OCI-LY3 (cell line): ENCODE results near the gene BRCA1.
"Not testable (repeated sequence)": the region's sequence is repeated elsewhere in the genome, so short reads cannot be mapped to it uniquely, and the experiment has no call there.

ENCODE experiments used
- EZH2phosphoT487 ChIP-seq: fragments of 200-600 bp; shearing (Covaris generic); IDR thresholded peaks from 2 replicates; pipeline ENCODE4 v1.6.1; 2018; ENCODE audit warnings: antibody characterized with exemption, mixed run types, low read depth
- TF ChIP-seq, protein P1 (sequence below): fragments of 200-600, 300-600 bp; sonication (generic); IDR thresholded peaks from 2 replicates; pipeline ENCODE4 v1.5.1; 2014; ENCODE audit warnings: antibody characterized with exemption, low read length, low read depth

DNA sequence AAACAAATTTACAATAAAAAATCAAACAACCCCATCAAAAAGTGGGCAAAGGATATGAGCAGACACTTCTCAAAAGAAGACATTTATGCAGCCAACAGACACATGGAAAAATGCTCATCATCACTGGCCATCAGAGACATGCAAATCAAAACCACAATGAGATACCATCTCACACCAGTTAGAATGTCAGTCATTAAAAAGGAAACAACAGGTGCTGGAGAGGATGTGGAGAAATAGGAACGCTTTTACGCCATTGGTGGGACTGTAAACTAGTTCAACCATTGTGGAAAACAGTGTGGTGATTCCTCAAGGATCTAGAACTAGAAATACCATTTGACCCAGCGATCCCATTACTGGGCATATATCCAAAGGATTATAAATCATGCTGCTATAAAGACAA, 11.4 kb upstream of the BRCA1 start:
- TF ChIP-seq, protein P1, sequence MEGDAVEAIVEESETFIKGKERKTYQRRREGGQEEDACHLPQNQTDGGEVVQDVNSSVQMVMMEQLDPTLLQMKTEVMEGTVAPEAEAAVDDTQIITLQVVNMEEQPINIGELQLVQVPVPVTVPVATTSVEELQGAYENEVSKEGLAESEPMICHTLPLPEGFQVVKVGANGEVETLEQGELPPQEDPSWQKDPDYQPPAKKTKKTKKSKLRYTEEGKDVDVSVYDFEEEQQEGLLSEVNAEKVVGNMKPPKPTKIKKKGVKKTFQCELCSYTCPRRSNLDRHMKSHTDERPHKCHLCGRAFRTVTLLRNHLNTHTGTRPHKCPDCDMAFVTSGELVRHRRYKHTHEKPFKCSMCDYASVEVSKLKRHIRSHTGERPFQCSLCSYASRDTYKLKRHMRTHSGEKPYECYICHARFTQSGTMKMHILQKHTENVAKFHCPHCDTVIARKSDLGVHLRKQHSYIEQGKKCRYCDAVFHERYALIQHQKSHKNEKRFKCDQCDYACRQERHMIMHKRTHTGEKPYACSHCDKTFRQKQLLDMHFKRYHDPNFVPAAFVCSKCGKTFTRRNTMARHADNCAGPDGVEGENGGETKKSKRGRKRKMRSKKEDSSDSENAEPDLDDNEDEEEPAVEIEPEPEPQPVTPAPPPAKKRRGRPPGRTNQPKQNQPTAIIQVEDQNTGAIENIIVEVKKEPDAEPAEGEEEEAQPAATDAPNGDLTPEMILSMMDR: not testable (repeated sequence)
- not testable (repeated sequence) for TF ChIP-seq EZH2phosphoT487
